Measurements from ENCODE around the gene CSMD2.
"Not testable (repeated sequence)": the region's sequence is repeated elsewhere in the genome, so short reads cannot be mapped to it uniquely, and the experiment has no call there.

Gene CSMD2

GRCh38 chr1:34164771-34165391 lies at the start of gene CSMD2:
TSS of gene CSMD2 (minus strand) at chr1:34165230. CDS start at chr1:34165097, 133 bp downstream.
- DNase-seq: no peak

DNA sequence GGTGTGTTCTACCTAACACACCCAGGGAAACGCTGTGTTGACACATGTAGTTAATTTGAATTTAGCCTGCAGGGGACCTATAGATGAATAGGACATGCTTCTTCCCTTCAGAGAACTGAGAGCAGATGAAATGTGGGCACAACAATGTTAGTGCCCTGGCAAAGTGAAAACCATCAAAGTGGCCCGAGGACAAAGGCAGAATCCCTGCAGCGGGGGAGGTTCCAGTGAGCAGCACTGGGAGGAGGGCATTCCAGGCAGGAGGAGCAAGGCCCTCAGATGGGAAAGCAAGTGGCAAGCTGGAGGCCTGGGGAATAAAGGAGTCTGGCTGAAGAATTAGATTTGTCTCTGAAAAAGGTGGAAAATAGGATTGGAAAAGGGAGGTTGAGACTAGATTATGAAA lies 48.9 kb upstream of the CSMD2 start:
- DNase-seq: no peak

GRCh38 chr1:34212673-34213072 lies 47.6 kb upstream of the CSMD2 start:
- DNase-seq: no peak

DNA sequence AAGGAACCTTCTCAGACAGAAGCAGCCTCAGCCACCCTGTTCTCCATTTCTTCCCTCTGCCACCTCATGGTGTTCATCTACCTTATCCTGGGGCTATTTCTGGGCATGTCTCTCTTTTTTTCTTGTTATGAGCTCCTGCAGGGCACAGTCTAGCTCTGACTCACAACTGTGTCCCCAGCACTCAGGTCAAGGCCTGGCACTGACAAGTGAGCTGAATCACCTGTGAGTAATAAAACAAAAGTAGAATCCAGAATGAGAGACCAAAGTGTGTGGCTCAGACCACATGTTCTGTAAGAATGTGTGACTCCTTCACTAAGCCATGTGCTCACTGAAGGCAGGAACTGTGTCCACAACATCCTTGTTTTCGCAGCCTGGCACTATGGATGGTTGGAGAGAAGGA lies 34.9 kb upstream of the CSMD2 start:
- no peak for DNase-seq

DNA sequence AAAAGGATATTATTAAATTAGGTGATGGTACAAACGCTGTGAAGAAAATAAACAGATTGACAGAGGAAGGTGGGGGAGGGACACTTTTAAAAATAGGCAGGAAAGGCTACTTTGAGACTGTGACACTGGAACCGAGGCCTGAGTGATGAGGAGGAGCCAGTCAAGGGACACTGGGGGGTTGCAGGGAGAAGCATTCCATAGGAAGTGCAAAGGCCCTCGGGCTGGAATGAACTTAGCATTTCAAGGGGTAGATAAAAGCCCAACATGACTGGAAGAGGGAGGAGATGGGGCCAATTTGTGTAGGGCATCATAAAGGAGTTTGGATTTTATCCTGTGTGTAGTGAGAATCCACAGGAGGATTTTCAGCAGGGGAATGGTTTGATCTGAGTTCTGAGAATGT lies 27.6 kb upstream of the CSMD2 start:
- no peak for DNase-seq

- DNase-seq: no peak
Observed at GRCh38 chr1:34190692-34191091, 25.7 kb upstream of the CSMD2 start.

GRCh38 chr1:34188985-34189384 lies 24.0 kb upstream of the CSMD2 start:
- DNase-seq: no peak

DNA sequence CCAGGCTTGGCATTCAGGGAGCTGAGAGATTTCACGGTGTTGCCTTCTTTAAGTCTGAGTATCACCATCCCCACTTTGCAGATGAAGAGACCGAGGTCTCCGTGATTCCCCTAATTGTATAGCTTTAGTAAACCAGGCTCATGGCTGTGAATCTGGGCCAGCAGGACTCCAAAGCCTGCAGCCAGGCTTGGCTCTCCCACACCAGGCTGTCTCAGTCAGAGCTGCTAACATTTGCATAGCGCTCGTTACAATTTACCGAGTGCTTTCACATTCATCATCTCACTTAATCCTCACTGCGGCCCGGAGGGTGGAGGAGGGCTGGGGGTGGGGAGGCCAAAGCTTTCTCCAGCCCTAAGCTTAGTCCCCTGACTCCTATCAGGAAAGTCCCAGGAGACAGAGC lies 23.4 kb upstream of the CSMD2 start:
- no peak for DNase-seq

DNA sequence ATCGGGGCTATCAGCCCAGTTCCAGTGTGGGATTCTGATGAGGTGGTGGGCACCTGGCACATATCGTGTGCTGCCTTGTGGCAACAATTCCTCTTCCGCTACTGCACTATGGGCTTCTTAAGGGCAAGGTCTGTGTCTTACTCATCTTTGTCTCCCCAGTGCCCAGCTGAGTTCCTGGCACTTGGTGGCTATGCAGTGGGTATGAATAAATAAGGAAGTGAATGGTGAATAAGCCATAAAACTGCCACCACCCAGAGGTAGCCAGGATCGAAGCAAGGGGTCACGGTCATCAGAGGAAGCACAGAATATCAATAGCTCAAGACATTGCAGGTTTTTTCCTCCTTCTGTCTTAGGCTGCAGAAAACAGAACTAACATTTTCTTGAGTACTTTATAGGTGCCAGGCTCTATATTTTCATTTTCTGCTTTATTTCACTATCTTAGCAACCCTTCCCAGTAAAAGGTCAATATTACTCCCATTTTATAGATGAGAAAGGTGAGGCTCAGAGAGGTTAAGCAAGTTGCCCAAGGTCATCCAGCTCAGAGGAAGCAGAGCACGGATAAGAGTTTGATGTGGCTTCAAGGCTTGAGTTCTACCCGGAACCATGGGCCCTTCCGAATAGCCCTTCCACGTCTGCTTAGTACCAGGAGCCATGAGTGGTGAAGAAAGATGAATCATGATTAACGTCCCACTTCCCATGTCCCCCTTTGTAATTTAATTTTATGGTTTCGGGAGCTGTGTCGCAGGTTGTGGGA lies 21.9 kb upstream of the CSMD2 start:
- DNase-seq: no peak

GRCh38 chr1:34183381-34183780 lies 18.4 kb upstream of the CSMD2 start:
- not testable (repeated sequence) for DNase-seq

- DNase-seq: no peak
Observed at GRCh38 chr1:34178072-34178471, 13.0 kb upstream of the CSMD2 start.

DNA sequence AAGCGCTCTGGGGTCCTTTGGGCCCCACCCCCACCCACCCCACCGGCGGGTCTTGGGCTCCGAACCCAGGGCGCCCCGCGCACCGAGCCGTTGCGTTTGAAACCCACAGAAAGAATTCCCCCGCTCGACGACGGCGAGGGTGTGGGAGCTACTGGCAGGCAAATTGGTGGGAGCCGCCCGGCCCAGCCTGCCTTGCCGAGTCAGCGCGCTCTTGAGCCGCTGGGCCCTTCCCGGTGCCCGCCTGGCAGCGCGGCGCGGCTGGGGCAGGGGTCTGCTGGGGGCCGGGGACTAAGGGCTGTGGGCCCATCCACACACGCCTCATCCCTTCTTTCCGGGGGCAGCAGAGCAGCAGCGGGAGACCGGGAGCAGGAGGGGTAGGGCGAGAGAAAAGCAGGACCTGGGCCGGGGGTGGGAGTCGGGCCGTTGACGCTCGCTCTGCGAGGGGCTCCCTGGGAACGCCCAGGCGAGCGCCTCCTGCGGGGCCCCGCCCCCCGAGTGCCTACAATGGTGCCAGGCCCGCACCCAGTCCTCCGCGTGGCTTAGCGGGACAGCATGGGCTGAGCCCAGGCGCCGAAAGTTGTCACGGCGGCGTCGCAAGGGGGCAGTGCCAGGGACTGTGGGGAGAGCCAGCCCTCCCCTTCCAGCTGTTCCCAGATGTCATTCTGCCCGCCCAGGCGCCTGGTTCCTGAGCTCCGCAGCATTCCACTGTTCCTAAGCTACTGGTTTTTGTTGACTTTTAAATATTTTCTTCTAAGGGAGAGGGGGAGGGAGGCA lies 12.0 kb upstream of the CSMD2 start, which contains the start of gene C1orf94:
Gene C1orf94 (plus strand): TSS at position 78 of the 774 bp plus-strand sequence. CDS start 883 bp downstream, outside the sequence.
- DNase-seq: no peak

DNA sequence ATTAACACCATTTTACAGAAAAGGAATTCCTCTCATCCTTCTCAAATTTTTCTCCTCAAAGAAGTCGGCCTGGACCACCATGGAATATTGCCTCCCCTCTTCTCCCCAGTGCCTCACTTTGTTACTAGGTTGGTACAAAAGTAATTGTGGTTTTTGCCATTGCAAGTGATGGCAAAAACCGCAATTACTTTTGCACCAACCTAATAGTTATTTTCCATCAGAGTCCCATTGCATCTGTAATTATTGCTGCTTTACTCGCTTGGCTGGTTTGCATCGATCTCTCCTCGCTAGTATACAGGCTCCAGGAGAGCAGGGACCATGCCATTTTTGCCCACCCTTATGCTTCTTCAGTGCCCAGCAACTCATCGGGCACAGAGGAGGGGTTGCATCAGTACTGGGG lies 10.7 kb upstream of the CSMD2 start:
- DNase-seq: no peak

- DNase-seq: no peak
Observed at GRCh38 chr1:34167389-34167788, 2.4 kb upstream of the CSMD2 start.

GRCh38 chr1:34166625-34167361 lies 1.8 kb upstream of the CSMD2 start:
- DNase-seq: no peak

DNA sequence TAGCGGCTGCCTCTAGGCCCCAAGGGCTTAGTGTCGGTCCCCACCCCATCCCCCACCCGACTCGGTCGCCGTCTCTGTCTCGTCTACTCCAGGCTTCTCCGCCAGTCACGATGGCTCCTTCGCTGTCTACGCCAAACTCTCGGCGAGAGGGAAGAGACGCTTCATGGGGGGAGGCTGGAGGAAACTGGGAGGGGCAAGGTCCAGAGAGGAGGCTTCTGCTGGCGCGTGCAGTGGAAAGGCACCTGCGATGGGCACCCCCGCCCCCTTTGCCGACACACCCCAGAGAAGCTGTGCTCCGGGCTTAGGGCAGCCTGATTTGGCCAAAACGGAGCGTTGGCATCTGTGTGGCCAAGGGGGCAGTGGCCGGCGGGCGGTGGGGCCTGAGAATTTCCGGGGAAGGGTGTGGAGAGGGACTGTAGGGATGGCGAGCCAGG lies 1.2 kb upstream of the CSMD2 start:
- no peak for DNase-seq

GRCh38 chr1:34165422-34165921 lies 442 bp upstream of the CSMD2 start:
- DNase-seq: no peak

DNA sequence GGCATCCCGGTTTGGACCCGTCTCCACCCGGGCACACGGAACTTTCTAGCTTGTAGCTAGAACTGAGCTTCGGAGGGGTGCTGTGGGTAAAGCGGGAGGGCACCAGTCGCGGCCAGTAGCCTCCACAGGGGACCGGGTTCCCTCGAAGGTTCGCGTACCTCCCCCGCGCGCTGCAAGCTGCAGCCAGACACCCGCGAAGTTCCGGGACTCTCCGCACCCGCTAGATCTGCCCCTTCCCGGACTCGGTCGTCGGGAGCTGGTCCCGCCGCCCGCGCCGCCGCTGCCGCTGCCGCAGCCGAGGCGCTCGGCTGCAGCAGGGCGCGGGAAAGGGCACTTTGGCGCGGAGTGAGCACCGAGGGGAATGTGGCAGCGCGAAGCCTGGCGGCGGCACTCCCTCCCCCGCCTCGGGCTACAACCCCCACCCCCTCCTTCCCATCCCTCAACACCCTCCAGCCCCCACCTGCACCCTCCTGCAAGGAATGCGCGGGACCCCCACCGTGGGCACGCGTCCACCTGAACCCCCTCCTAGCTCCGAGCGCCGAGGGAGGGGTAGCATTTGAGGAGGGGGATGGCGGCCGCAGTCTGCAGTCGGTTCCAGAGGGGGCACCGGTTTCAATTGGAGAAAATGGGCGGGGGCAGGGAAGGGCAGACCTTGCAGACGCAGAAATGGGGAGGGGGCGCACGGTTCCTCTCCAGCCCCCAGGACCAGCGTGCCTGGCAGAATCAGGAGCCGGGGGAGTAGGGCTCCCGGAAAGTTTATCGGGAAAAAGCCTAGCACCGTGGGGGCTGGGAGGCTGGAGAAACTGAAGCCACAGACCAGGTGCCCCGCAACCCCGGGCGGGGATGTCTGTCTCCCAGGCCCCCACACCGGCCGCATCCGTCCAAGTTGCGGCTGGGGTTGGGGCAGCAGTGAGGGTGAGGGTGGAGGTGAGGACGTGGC lies 968 bp downstream of the CSMD2 start:
- DNase-seq: no peak

DNA sequence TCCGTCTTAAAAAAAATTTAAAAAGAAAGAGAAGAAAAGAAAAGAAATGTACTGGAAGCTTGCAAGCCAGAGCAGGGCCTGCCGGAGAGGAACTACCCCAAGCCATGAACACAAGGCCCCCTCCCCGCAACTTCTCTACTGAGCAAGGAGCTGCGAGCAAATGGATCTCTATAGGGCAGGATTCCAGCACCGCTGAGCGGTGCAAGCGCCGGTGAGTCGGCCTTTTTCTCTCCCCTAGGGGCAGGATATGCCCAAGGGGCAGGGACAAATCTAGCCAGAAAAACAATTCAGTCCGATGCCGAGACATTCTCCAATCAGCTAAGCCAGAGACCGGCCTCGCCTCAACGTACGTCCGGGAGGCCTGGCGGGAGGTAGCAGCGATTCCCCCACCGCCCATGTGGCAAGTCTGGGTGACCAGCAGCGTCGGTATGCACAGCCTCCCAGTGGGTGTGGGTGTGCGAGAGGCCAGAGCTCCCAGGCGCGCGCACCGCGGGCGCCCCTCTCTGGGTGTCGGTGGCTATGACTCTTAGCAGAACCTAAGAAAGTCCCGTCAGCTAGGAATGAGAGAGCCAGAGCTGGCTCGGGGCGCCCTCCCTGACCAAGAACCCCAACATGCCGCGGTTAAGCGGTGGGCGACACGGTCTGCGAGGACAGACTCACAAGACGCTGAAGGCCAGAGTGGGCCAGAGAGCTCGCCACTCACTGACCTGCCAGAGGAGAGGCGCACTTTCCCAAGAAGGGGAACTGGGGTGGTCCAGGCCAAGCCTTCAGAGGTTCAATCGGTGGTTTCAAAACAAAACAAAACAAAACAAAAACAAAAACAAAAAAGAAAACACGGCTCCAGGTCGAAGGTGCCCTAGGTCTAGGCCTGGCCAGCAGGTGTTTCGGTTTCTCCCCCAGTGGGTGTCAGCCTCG lies 1.9 kb downstream of the CSMD2 start:
- DNase-seq: no peak

- no peak for DNase-seq
Observed at GRCh38 chr1:34156739-34157138, 8.3 kb downstream of the CSMD2 start.

- no peak for DNase-seq
Observed at GRCh38 chr1:34155860-34156259, 9.2 kb downstream of the CSMD2 start.

Data from activated naive CD4-positive, alpha-beta T cell treated with Interleukin-2 at 50 U/mL for 16 hours (primary cell).